Raji (cell line): ENCODE results near the gene CHST13.

Experiments used
- POLR2A ChIP-seq: IDR thresholded peaks from 2 replicates; pipeline ENCODE4 v1.6.1; 2011; ENCODE audit warnings: low read depth, low read length, control low read depth; ENCODE audit not compliant: insufficient read depth

CHST13 gene

DNA sequence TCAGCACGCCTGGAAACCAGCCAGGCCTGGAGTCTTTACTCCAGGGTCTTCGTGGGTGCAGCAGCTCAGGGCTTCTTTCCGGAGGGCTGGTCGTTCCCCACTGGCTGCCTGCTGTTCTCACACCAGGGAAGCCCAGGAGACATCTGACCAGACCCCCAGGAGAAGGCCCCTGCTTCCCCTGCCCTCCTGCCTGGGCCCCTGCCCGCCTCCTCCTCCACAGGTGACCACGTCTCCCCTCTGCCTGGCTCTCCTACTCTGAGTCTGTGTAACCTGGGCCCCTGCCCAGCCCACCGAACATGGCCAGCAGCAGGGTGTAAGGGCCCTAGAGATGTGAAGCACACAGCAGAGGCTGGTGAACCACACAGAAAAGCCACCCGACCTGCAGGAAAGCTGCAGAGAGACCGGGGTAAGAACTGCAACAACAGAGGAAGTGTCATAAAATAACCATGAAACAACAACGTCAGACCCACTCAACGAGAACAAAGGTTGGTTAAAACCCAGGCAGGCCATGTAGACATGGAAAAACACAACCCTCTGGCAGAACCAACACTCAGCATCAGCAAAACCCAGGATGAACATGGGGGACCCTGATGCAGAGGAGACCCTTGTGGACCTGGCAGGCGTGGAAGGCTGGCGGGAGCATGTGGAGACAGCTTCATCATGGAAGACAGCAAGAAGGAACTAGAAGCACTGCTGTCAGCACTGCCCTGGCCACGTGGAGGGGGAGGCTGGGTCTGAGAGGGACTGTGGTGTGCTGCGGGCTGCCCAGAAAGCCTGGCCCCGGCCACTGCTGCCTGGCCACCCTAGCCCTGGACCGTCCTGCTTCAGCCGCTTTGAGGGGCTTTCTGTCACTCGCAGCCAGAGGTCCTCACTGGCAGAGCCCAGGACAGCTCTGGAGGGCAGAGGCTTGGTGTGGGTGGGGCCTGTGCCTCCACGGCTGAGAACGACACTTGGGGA, 26.8 kb upstream of the CHST13 start:
- no peak for TF ChIP-seq POLR2A

GRCh38 chr3:126497956-126498355, 26.0 kb upstream of the CHST13 start:
- TF ChIP-seq POLR2A = no peak

DNA sequence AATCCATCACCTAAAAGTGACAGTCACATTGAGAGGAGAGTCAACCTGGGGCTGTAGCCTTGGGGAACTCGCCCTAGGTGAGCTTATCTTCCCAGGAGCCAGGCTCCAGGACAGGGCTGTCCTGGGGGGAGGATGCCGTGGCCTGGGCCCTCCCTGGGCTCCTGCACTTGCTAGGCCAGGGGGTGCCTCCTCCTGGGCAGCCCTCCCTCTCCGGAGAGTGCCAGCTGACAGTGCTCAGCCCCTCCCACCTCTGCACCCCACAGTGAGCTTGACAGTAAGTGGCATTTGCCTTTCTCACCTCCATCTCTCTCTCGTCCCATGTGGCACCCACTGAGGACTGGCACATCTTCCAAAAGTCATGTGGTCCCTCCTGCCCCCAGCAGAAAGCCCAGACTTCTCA, 25.5 kb upstream of the CHST13 start:
- TF ChIP-seq POLR2A = no peak

DNA sequence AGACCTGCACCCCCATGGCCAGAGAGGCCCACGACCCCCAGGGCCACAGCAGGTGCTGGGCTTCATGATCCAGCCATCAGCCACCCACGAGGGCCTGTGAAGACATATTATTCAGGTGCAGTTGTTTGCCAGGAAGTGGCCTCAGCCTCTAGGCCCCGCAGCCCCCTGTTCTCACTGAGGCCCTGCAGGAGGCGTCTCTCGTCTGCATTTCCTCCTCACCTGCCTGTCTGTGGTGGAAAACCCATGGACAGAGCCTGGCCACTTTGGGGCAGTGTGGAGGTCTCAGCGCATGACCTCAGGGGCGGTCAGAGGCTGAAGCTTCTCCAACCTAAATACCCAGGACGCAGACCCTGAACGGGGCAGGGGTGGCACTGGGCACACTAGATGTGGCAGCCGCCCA, 25.0 kb upstream of the CHST13 start:
- TF ChIP-seq POLR2A = no peak

DNA sequence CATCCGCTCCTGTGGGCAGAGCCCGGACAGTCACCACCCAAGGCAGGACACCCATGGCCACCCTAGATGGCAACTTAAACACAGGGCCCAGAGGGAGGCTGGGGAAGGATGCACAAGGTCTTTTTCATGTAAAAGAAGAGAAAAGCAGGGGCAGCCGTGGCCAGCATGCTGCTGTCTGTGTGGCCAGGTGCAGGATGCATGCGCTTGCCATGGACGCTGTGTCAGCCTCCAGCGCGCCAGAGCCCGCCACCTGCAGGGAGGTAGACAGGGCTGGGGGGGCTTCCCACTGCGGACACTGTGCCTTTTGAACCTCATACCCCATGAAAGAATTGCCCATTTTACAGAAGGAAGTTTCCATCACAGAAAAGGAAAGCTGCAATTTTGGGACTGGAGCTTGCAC, 24.6 kb upstream of the CHST13 start:
- TF ChIP-seq POLR2A = no peak

GRCh38 chr3:126500016-126500415, 23.9 kb upstream of the CHST13 start:
- TF ChIP-seq POLR2A = no peak

DNA sequence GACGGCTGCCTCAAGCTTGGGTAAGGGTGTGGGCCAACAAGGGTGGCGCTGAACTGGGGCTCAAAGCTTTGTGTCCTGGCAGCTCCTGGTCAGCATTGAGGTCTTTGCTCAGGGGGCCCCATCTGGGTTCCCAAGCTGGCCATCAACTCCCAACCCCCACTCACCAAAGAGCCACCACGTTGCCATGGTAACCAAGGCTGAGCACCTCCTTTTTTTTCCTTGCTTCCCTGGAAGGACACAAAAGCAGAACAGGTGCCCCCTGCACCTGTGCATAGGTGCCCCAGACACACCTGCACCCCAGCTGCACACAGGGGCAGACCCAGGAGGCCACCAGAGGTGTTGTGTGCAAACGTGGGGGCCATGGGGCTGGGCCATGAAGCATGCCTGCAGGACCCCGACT, 22.9 kb upstream of the CHST13 start:
- TF ChIP-seq POLR2A = no peak

DNA sequence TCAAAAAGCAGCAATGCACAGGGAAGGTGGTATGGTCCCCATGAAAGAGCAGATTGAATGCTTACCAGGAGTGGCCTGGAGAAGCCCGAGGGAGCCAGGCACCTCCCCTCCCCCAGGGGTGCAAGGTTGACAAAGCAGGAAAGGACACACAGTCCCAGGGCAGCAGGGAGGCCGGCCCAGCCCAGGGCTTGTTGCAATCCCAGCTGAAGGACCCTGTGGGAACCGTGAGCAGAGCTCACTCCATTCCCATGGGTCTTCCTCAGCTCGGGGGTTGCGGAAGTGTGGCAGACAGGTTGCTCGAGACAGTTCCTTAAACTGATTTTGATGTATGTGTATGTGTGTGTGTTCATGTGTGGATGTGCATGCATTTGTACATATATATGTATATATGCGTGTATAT, 22.2 kb upstream of the CHST13 start:
- no peak for TF ChIP-seq POLR2A

GRCh38 chr3:126502656-126503055, 21.3 kb upstream of the CHST13 start:
- no peak for TF ChIP-seq POLR2A

DNA sequence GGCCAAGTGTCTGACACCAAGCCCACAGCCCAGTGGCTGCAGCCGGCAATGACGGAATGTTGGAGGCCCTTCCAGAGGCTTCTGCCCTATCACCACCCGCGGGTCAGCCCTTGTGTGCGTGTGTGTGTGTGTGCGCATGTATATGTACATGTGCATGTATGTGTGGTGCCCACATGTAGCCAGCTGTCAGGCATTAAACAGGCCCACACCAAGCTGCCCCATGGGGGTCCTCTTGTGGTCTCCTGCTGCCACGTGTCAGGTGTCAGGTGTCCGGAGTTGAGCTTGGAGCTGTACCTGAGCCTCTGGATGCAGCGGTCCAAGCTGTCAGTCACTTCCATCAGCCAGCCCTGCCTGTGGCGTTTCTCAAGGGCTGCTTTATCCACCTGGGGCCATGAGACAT, 20.3 kb upstream of the CHST13 start:
- no peak for TF ChIP-seq POLR2A

DNA sequence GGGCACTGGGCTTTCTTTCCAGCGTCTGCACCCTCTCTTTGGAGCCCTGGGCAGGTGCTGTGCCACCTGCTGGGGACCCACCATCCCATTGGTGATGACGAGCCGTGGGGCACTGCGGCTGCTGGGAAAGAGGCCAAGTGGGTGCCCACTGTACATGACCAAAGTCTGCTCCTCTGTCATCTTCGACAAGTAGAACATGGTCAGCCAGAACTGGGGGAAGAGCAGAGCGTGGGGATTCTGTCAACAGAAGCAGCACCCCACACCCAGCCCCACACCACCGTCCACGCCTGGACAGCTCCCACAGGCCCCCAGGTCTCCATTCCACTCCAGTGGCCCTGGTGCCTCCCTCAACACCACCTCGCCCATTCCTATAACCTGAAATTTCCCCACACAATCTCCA, 16.1 kb upstream of the CHST13 start:
- TF ChIP-seq POLR2A = no peak

DNA sequence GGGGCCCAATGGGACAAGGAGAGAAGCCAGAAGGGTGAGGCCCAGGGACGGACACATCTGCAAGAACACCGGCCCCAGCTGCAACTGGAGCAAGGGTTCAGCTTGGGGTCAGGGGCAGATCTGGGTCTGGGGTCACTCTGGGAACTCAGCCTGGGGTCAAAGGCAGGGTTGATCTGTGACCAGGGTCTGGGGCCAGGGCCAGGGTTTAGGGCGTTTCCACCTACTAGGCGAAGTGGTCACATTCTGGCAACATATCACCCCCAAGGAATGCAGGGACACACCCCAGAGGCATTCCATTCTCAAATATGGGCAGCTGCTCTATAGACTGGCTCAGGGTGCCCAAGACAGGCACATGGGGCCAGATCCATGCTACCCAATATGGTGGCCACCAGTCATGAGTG, 15.4 kb upstream of the CHST13 start:
- no peak for TF ChIP-seq POLR2A

DNA sequence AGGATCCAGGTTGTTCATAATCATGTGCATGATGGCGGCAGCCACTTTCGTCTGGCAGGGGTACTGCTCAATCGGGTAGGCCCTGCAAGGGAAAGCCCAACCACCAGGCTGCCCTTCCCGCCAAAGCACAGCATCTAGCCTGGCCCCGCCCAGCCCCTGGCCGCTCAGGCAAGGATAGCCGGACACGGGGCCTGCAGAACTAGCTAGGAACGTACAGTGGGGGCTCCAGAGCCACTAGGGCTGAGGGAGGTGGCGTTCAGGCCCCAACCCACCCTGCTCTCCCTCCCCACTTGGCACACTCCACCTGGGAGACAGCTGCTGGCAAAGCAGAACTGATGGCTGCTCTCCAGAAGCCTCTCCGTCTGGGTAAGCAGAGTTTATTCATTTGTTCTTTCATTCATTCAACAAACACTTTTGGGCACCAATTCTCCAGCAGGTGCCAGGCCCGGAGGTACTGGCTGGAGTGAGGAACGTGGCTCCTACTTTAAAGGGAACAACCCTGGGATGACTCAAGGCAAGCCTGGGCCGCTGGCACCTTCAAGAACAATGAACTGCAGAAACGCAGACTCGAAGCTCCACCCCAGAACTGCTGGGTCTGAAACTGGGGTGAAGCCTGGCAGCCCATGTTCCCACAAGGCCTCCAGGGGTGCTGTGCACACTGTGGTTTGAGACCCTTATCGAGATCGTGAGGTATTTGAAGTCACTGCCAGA, 14.2 kb upstream of the CHST13 start:
- TF ChIP-seq POLR2A = no peak

- TF ChIP-seq POLR2A = no peak
Measured at GRCh38 chr3:126510308-126510910, 13.5 kb upstream of the CHST13 start.

DNA sequence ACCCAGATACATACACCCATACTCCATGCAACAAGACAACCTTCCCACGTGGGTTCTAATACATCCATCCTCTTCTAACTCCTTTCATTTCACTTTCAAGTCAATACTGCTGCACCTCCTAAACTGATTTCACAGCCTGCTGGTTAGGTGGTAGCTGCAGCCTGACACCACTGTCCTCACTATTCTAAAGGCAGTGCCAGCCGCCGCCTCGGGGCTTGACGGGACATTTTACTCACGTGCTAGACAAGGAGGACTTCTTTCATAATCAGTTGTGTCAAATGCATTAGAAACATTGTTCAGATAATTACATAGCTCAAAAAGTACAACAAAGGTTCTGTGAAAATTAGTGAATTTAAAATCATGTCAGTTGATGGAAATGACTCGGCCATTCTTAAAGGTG, 12.7 kb upstream of the CHST13 start:
- no peak for TF ChIP-seq POLR2A

- no peak for TF ChIP-seq POLR2A
Measured at GRCh38 chr3:126512026-126512425, 11.9 kb upstream of the CHST13 start.
